GM21723 (cell line): ENCODE data around the gene MED25.

Experiments
- ATAC-seq: cut with Tn5 transposase; IDR thresholded peaks from one replicate; pipeline ENCODE4 v1.9.1; 2021; ENCODE audit warnings: mild to moderate bottlenecking, moderate library complexity; ENCODE audit not compliant: unreplicated experiment

Gene MED25

GRCh38 chr19:49869484-49870308 lies 51.6 kb downstream of the MED25 start:
- ATAC-seq = peak; percentile 73

GRCh38 chr19:49870309-49870901 lies 52.3 kb downstream of the MED25 start:
- ATAC-seq = no peak

- ATAC-seq = no peak
Observed at GRCh38 chr19:49871349-49871985, 53.4 kb downstream of the MED25 start.

- no peak for ATAC-seq
Observed at GRCh38 chr19:49872245-49873128, 54.4 kb downstream of the MED25 start.

DNA sequence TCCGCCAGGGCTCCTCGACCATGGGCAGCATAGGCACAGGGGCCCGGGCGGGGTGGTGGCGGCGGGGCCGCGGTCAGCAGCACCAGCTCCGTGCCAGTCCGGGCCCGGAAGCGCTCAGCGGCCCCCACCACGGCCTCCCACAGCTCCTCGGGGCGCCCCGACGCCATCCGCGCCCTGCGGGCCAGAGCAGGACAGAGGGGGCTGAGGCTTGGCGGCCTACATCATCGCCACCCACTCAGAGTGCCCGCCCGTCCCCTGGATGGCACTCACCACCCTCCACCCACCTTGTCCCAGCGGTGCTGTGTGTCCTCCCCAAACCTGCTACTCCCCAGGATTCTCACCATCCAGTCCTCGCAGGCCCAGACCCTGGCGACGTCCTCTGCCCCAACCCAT lies 55.0 kb downstream of the MED25 start:
- ATAC-seq = no peak

GRCh38 chr19:49873834-49874233 lies 55.7 kb downstream of the MED25 start:
- no peak for ATAC-seq

DNA sequence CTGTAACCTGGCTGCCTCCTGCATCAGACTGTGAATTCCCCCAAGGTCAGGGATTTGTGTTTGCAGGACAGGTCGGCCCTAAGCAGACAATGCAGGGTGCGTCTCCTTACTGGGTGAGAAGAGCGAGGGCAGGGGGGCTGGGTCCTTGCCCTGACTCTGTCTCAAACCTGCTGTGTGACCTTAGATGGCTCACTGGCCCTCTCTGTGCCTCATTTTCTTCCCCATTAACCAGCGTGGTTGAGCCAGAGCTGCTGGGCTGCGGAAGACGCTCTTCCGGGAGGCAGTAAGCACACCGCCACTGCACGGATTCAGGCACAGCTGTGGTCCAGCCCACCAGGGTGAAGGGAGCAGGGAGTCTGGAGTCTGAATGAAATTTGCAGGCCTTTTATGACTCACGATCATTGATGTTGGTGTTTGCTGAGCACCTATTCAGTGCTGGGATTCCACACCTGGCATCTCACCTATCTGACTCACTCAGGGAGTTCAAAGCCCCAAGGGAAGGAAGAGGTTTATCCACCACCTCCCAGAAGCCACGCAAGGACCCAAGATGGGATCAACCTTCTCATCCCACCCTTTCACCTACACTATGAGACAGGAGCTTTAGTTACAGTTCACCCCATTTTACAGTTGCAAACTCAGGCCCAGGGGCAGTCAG lies 56.5 kb downstream of the MED25 start:
- no peak for ATAC-seq

- ATAC-seq = no peak
Observed at GRCh38 chr19:49875177-49875576, 57.1 kb downstream of the MED25 start.

DNA sequence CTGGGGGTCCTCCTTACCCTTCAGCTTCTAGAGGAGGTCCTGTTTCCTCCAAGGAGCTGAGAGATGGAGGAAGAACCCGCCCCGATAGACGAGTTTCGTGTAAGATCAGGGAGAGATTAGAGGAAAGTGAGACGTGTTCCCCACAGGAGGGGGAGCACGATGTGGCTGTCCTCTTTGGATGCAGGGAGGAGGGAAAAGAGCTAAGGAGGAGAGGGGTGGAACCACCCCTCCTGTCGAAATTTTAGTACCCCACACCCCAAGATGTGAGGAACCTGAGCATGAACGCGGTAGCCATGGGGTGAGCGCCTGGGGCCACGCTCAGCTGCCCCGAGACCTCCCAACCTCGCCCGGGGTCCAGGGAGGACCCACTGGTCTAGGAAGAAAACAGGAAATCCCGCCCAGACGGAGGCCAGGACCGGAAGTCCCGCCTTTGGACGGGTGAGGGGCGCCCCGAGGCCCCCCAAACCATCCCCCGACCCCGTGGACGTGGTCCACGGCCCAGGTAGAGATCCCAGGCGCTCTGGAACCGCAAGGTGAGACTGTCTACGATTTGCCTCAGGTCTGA lies 57.9 kb downstream of the MED25 start:
- no peak for ATAC-seq

DNA sequence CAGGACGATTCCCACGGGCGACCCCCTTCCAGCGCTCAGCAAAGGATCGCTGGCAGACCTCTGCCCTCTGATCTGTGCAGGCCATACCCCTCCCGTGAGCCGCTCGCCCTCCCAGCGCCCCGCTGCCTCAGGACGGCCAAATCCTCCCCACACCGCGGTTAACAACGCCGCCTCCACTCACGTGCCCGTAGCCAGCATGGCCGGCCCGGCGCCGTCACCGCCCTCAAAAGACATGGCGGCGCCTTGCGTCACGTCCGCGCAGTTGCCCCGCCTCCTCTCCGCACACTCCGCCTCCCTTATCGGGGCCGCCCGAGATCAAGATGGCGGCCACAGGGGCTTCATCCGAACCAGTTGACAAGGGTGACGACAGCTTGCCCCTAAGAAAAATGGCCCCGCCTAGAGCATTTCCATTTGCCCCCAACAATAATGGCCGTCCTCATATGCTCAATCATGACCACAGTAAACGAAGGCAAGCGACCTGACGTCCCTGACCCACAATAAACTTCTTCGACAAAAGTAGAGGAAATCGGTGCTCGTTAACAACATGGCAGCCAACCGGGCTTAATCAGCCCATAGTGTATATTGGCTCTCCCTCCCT lies 58.4 kb downstream of the MED25 start:
- peak; percentile 47 for ATAC-seq

GRCh38 chr19:49877020-49877878 lies 59.2 kb downstream of the MED25 start, which contains the start of the genes AKT1S1 and TBC1D17:
TSS of gene AKT1S1 (minus strand) at chr19:49877355. CDS start at chr19:49873295, 4,060 bp downstream.
TSS of gene TBC1D17 (plus strand) at chr19:49877702. CDS start at chr19:49877724, 22 bp downstream.
- ATAC-seq = peak; percentile 63

GRCh38 chr19:49877879-49878743 lies 60.0 kb downstream of the MED25 start:
- ATAC-seq = peak; percentile 50

DNA sequence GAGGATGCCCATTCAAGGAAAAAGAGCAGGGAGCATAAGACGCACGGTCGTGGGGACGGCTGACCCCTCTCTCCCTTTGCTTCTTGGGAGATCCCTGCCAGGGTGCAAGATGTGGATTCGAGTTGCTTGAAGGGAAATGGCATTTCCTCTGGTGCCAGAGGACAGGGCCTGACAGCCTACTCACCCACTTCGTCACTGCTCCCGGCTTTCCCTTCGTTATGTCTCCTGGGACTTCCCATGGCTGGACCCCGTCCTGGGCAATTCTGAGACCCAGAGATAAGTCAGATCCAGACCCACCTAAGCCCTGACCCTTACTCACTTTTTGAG lies 60.6 kb downstream of the MED25 start:
- ATAC-seq = no peak

- ATAC-seq = no peak
Observed at GRCh38 chr19:49879243-49879963, 61.3 kb downstream of the MED25 start.

GRCh38 chr19:49880162-49880869 lies 62.2 kb downstream of the MED25 start:
- no peak for ATAC-seq

GRCh38 chr19:49881186-49881585 lies 63.1 kb downstream of the MED25 start:
- ATAC-seq = no peak
